OCI-LY3 (cell line): ENCODE results near the gene FXYD7.

Experiments
- CTCF ChIP-seq: fragments of 200-600, 300-600 bp; sonication (generic); IDR thresholded peaks from 2 replicates; pipeline ENCODE4 v1.5.1; 2014; ENCODE audit warnings: antibody characterized with exemption, low read length, low read depth
- EZH2phosphoT487 ChIP-seq: fragments of 200-600 bp; shearing (Covaris generic); IDR thresholded peaks from 2 replicates; pipeline ENCODE4 v1.6.1; 2018; ENCODE audit warnings: antibody characterized with exemption, mixed run types, low read depth

- TF ChIP-seq CTCF (no peak), EZH2phosphoT487 (no peak)
Observed at GRCh38 chr19:35166100-35167063, 23.3 kb downstream of the FXYD7 start.
